Bronchial epithelial cell (primary cell): ENCODE results near the gene CCSER1. TPM values are rescaled to one million over a fixed set of nuclear protein-coding genes. Genes with fewer than 3 reads are reported as not detected.

Experiments used
- DNase-seq: peaks from one replicate; pipeline ENCODE4 v3.0.0-alpha.2; 2010; ENCODE audit warnings: low read depth
- FAIRE-seq: peaks from 2 replicates; lab custom pipeline; 2011; peaks lifted over from hg19 to GRCh38; lab: Jason Lieb, UNC
- H3K27me3 ChIP-seq: 2 replicates; pipeline ENCODE4 v1.5.1; 2011; ENCODE audit warnings: low read length; ENCODE audit not compliant: control insufficient read depth, insufficient read depth
- H3K36me3 ChIP-seq: 2 replicates; pipeline ENCODE4 v1.5.1; 2011; ENCODE audit warnings: low read length; ENCODE audit not compliant: control insufficient read depth, insufficient read depth
- H3K4me3 ChIP-seq: 2 replicates; pipeline ENCODE4 v1.5.1; 2011; ENCODE audit warnings: mild to moderate bottlenecking, low read depth, low read length, control low read depth
- CTCF ChIP-seq: IDR thresholded peaks from 2 replicates; pipeline ENCODE4 v1.5.1; 2011; ENCODE audit warnings: mild to moderate bottlenecking, moderate library complexity, low read length, control low read depth, inconsistent platforms; ENCODE audit not compliant: insufficient read depth, severe bottlenecking
- total RNA-seq: library from RNA; depleted of rRNA; stranded (reverse); fragments of >200 nt; gene quantifications from 2 replicates; pipeline ENCODE4 v1.2.1, GENCODE V29; 2014

The CCSER1 gene
- total RNA-seq, 1 donor from 2014 or later: 6.6 TPM

GRCh38 chr4:90769251-90769650 lies 642.1 kb downstream of the CCSER1 start:
- Histone ChIP-seq H3K4me3 (no peak overlapping the region), H3K36me3 (no peaks in the 10 kb centered on the region), H3K27me3 (no peaks in the 10 kb centered on the region)
- no peak for FAIRE-seq
- no peak for DNase-seq
- no peak for TF ChIP-seq CTCF

GRCh38 chr4:90780193-90780592 lies 653.0 kb downstream of the CCSER1 start:
- no peak for DNase-seq
- H3K4me3 ChIP-seq: no peak overlapping the region
- FAIRE-seq: no peak
- H3K36me3 ChIP-seq: no peaks in the 10 kb centered on the region
- no peak for TF ChIP-seq CTCF
- H3K27me3 ChIP-seq: no peaks in the 10 kb centered on the region

- FAIRE-seq (no peak), DNase-seq (no peak)
- no peaks in the 10 kb centered on the region for H3K27me3 ChIP-seq
- H3K36me3 ChIP-seq: no peaks in the 10 kb centered on the region
- H3K4me3 ChIP-seq: no peak overlapping the region
- TF ChIP-seq CTCF: no peak
These were observed 659.4 kb downstream of the CCSER1 start for GRCh38 chr4:90786602-90787001.

- no peak for DNase-seq
- Histone ChIP-seq H3K36me3 (no peaks in the 10 kb centered on the region), H3K27me3 (no peaks in the 10 kb centered on the region), H3K4me3 (no peak overlapping the region)
- TF ChIP-seq CTCF: no peak
- FAIRE-seq: no peak
These were observed 665.5 kb downstream of the CCSER1 start for GRCh38 chr4:90792696-90793095.

- DNase-seq (no peak), FAIRE-seq (no peak)
- no peaks in the 10 kb centered on the region for H3K27me3 ChIP-seq
- no peak overlapping the region for H3K4me3 ChIP-seq
- no peaks in the 10 kb centered on the region for H3K36me3 ChIP-seq
- no peak for TF ChIP-seq CTCF
These were observed 671.8 kb downstream of the CCSER1 start for GRCh38 chr4:90798948-90799347.

GRCh38 chr4:90799895-90800294 lies 672.7 kb downstream of the CCSER1 start:
- no peak for TF ChIP-seq CTCF
- Histone ChIP-seq H3K4me3 (no peak overlapping the region), H3K36me3 (no peaks in the 10 kb centered on the region), H3K27me3 (no peaks in the 10 kb centered on the region)
- DNase-seq (peak; percentile 3), FAIRE-seq (no peak)
